Mucosa of stomach (tissue), 1 donor: ENCODE data around the gene CCDC69.
A peak's percentile ranks its signal among the peaks of the same experiment; 100 is the strongest.

ENCODE experiments used
- H3K27me3 ChIP-seq: one replicate; pipeline ENCODE4 v1.7.0; 2013; ENCODE audit warnings: mild to moderate bottlenecking, low read length; ENCODE audit not compliant: control insufficient read depth, insufficient read depth
- H3K36me3 ChIP-seq: one replicate; pipeline ENCODE4 v1.7.0; 2013; ENCODE audit warnings: low read length; ENCODE audit not compliant: control insufficient read depth, insufficient read depth
- H3K4me1 ChIP-seq: one replicate; pipeline ENCODE4 v1.7.0; 2013; ENCODE audit warnings: mild to moderate bottlenecking, low read length; ENCODE audit not compliant: control insufficient read depth, insufficient read depth
- H3K4me3 ChIP-seq: one replicate; pipeline ENCODE4 v1.7.0; 2013; ENCODE audit warnings: low read length
- H3K9ac ChIP-seq: one replicate; pipeline ENCODE4 v1.7.0; 2013; ENCODE audit warnings: mild to moderate bottlenecking, low read length, moderate library complexity
- H3K9me3 ChIP-seq: one replicate; pipeline ENCODE4 v1.7.0; 2013; ENCODE audit warnings: mild to moderate bottlenecking, low read length, moderate library complexity; ENCODE audit not compliant: control insufficient read depth
- donor health status: Pancreatic carcinoma.

The CCDC69 gene

GRCh38 chr5:151162776-151163175, 61.1 kb downstream of the CCDC69 start:
- Histone ChIP-seq H3K9ac (no peak overlapping the region), H3K4me1 (peaks cover 8% of the 10 kb centered on the region), H3K9me3 (no peaks in the 10 kb centered on the region), H3K4me3 (no peak overlapping the region), H3K27me3 (peaks cover 7% of the 10 kb centered on the region), H3K36me3 (no peaks in the 10 kb centered on the region)

GRCh38 chr5:151159649-151160373, 64.1 kb downstream of the CCDC69 start:
- Histone ChIP-seq H3K4me3 (no peak overlapping the region), H3K9me3 (no peaks in the 10 kb centered on the region), H3K27me3 (peaks cover 13% of the 10 kb centered on the region), H3K9ac (no peak overlapping the region), H3K4me1 (peaks cover 28% of the 10 kb centered on the region), H3K36me3 (no peaks in the 10 kb centered on the region)

DNA sequence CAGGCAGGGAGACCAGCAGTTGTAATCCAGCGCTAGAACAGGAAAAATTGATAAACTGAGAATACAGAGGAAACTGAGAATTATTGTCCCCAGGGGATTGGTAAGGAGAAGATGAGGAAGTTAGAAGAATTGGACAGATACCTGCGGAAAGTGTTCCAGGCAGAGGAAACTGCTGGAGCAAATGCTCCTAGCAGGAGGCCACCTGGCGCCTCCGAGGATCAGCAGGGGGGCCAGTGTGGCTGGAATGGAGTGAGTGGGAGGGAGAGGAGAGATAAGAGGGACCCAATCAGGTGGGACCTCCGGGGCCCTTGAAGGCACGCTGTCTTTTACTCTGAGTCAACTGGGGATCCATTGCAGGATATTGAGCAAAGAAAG, 65.6 kb downstream of the CCDC69 start:
- Histone ChIP-seq H3K36me3 (no peaks in the 10 kb centered on the region), H3K9me3 (no peaks in the 10 kb centered on the region), H3K9ac (peak overlapping the region; percentile 77), H3K4me1 (peaks cover 27% of the 10 kb centered on the region), H3K27me3 (peaks cover 13% of the 10 kb centered on the region), H3K4me3 (peak overlapping the region; percentile 63)

GRCh38 chr5:151157426-151158286, 66.2 kb downstream of the CCDC69 start, which contains the start of gene ANXA6:
TSS of gene ANXA6 (minus strand) at chr5:151157779. CDS start at chr5:151147901, 9,878 bp downstream.
- Histone ChIP-seq H3K36me3 (no peaks in the 10 kb centered on the region), H3K9me3 (no peaks in the 10 kb centered on the region), H3K4me1 (peaks cover 27% of the 10 kb centered on the region), H3K4me3 (peak within 1 kb of the TSS; percentile 63), H3K9ac (peak within 1 kb of the TSS; percentile 77), H3K27me3 (peaks cover 13% of the 10 kb centered on the region)

GRCh38 chr5:151156507-151157420, 67.1 kb downstream of the CCDC69 start:
- H3K9ac ChIP-seq = peak overlapping the region; percentile 77
- H3K36me3 ChIP-seq = no peaks in the 10 kb centered on the region
- peaks cover 27% of the 10 kb centered on the region for H3K4me1 ChIP-seq
- H3K4me3 ChIP-seq = peak overlapping the region; percentile 63
- H3K9me3 ChIP-seq = no peaks in the 10 kb centered on the region
- H3K27me3 ChIP-seq = peaks cover 13% of the 10 kb centered on the region

GRCh38 chr5:151155775-151156506, 68.0 kb downstream of the CCDC69 start:
- Histone ChIP-seq H3K4me3 (no peak overlapping the region), H3K9ac (peak overlapping the region; percentile 77), H3K27me3 (peaks cover 13% of the 10 kb centered on the region), H3K4me1 (peaks cover 31% of the 10 kb centered on the region), H3K36me3 (no peaks in the 10 kb centered on the region), H3K9me3 (no peaks in the 10 kb centered on the region)

GRCh38 chr5:151154931-151155774, 68.7 kb downstream of the CCDC69 start:
- Histone ChIP-seq H3K36me3 (no peaks in the 10 kb centered on the region), H3K27me3 (peaks cover 13% of the 10 kb centered on the region), H3K4me3 (no peak overlapping the region), H3K4me1 (peaks cover 39% of the 10 kb centered on the region), H3K9ac (no peak overlapping the region), H3K9me3 (no peaks in the 10 kb centered on the region)

GRCh38 chr5:151153766-151154272, 70.1 kb downstream of the CCDC69 start:
- Histone ChIP-seq H3K4me3 (no peak overlapping the region), H3K9ac (no peak overlapping the region), H3K36me3 (no peaks in the 10 kb centered on the region), H3K4me1 (peaks cover 41% of the 10 kb centered on the region), H3K27me3 (peaks cover 13% of the 10 kb centered on the region), H3K9me3 (no peaks in the 10 kb centered on the region)

GRCh38 chr5:151153300-151153699, 70.6 kb downstream of the CCDC69 start:
- Histone ChIP-seq H3K9me3 (no peaks in the 10 kb centered on the region), H3K27me3 (peaks cover 13% of the 10 kb centered on the region), H3K36me3 (no peaks in the 10 kb centered on the region), H3K4me3 (no peak overlapping the region), H3K9ac (no peak overlapping the region), H3K4me1 (peaks cover 41% of the 10 kb centered on the region)

DNA sequence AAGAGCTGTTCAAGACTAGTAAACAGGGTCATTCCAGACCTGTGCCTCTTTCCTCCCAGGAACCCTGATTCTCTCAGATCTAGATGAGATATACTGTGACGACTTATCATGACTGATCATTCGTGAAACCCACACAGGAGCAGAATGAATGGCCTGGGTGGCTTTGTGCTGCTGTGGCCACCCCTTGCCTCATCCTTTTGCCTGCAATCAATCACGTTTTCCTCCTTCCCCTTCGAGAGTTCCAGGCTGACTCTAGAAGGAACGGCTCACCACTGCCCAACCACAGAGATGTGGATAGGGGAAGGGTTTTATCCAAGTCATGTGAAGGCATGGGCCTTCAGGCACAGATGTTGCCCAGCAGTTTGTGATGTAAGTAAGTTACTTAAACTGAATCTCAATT, 72.1 kb downstream of the CCDC69 start:
- Histone ChIP-seq H3K4me1 (peaks cover 31% of the 10 kb centered on the region), H3K9ac (no peak overlapping the region), H3K27me3 (no peaks in the 10 kb centered on the region), H3K4me3 (no peak overlapping the region), H3K9me3 (no peaks in the 10 kb centered on the region), H3K36me3 (no peaks in the 10 kb centered on the region)
